Esophagus squamous epithelium (tissue), 5 donors: ENCODE data around the gene ARL17B. TPM values are rescaled to one million over a fixed set of nuclear protein-coding genes. Genes with fewer than 3 reads are reported as not detected.
"Not testable (repeated sequence)": the region's sequence is repeated elsewhere in the genome, so short reads cannot be mapped to it uniquely, and the experiment has no call there.

Experiments
- DNase-seq: peaks from one replicate; lab custom pipeline; 2025; lab: John Stamatoyannopoulos, UW
- H3K27ac ChIP-seq, 4 donors: fragments of 200-600 bp; sonication (generic); one replicate each; pipeline ENCODE4 v1.5.1; 2016 to 2019; ENCODE audit warnings: mild to moderate bottlenecking in 1 of 4
- H3K27me3 ChIP-seq, 4 donors: fragments of 200-600 bp; sonication (generic); 1 replicate in 3 of 4; 2 replicates in 1 of 4; pipeline versions ENCODE4 v1.5.1 to v1.6.0; 2017 to 2021; ENCODE audit warnings: antibody characterized with exemption in 1 of 4
- H3K36me3 ChIP-seq, 3 donors: fragments of 200-600 bp; sonication (generic); one replicate each; pipeline ENCODE4 v1.5.1; 2016 to 2019
- H3K4me1 ChIP-seq, 3 donors: fragments of 200-600 bp; sonication (generic); one replicate each; pipeline ENCODE4 v1.5.1; 2017 to 2019
- H3K4me3 ChIP-seq, 4 donors: fragments of 200-600 bp; sonication (generic); 1 replicate in 3 of 4; 2 replicates in 1 of 4; pipeline ENCODE4 v1.5.1; 2016 to 2019; ENCODE audit warnings: mild to moderate bottlenecking in 2 of 4, moderate library complexity in 1 of 4
- H3K9me3 ChIP-seq, 3 donors: fragments of 200-600 bp; sonication (generic); one replicate each; pipeline ENCODE4 v1.5.1; 2016 to 2019
- WGBS, 2 donors: methylation state at CpG; one replicate each; pipeline ENCODE4 v1.1.5; 2018; 5-methylcytosine and 5-hydroxymethylcytosine counted together
- intact Hi-C: fragments of 100-400 bp; cut with DNase I; formaldehyde crosslinking; loops from one replicate; pipeline ENCODE4 v1.15.0; 2022
- small RNA-seq, 4 donors: library from RNA; depleted of rRNA; stranded (forward); fragments of <200 nt; gene quantifications; one replicate each; pipeline ENCODE3, GENCODE V24; 2016
- total RNA-seq, 4 donors: library from RNA; depleted of rRNA; stranded (reverse); fragments of >200 nt; gene quantifications; one replicate each; pipeline ENCODE4 v1.1.0, GENCODE V29; 2016
- donor health status: DM: yes; HTN: yes; CAD: no.

ARL17B gene
- total RNA-seq, 4 donors from 2014 or later: 4.4 to 13.2 (median 9.2) TPM

DNA sequence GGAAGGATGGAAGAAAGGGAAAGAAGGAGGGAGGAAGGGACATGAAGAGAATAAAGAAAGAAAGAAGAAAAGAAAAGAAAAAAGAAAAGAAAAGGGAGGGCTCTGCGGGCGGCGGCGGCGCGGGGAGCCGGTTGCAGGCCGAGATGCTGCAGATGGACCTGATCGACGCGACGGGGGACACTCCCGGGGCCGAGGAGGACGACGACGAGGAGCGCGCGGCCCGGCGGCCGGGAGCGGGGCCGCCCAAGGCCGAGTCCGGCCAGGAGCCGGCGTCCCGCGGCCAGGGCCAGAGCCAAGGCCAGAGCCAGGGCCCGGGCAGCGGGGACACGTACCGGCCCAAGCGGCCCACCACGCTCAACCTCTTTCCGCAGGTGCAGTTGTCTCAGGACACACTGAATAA is 118.1 kb downstream of the ARL17B start:
- H3K4me1 ChIP-seq, H3K9me3 ChIP-seq, DNase-seq, H3K36me3 ChIP-seq, intact Hi-C loops, H3K27me3 ChIP-seq, H3K27ac ChIP-seq: not testable (repeated sequence)
- peak overlapping the region in 1 of 4 donors; percentile 31 for H3K4me3 ChIP-seq
- WGBS, 2 donors: 10 to 14% methylated on average over 22 to 27 of the region's 38 CpGs

DNA sequence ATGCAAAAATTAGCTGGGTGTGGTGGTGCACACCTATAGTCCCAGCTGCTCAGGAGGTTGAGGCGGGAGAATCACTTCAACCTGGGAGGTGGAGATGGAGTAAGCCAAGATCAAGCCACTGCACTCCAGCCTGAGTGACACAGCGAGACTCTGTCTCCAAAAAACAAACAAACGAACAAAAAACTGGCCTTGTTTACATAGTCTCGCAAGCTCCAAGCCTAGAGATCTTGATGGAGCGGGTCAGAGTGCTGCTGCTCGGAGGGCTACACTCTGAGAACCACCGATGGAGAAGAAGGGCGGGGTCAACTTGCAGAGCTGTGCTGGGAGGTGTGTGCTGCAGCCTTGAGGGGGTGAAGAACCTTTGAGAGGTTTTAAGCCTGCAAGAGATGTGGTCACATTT is 130.2 kb downstream of the ARL17B start:
- H3K36me3 ChIP-seq, intact Hi-C loops, H3K4me1 ChIP-seq, H3K27ac ChIP-seq, H3K4me3 ChIP-seq, H3K27me3 ChIP-seq, H3K9me3 ChIP-seq, DNase-seq: not testable (repeated sequence)
- 73 to 78% methylated on average over 6 to 7 of the region's 8 CpGs for WGBS, 2 donors

DNA sequence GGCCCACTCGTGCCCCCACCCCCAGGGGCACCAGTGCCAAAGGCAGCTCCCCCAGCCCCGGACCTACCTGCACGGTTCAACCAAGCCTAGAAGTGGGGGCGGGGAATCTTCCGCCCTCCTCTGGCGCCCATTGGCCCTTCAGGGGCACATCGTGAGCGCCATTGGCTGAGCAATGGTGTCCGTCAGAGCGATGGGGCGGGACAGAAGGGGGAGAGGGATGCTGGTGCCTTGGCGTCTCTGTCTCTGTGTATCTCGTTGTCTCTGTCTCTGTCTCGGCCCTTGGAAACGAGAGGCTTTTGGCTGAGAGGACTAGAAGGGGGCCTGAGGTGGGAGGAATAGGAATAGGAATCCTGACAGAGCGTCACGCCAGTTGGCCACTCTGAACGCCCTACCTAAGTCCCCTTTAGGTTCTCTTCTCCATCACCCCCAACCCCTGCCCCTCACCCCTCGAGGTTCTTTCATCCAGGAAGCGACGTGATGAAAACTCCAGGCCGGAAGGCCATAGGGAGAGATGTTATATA is 136.2 kb downstream of the ARL17B start:
- DNase-seq: peak; percentile 41
- H3K9me3 ChIP-seq, H3K36me3 ChIP-seq, intact Hi-C loops, H3K27me3 ChIP-seq: not testable (repeated sequence)
- 1% methylated on average over 10 to 12 of the region's 22 CpGs for whole genome bisulfite sequencing, 2 donors
- H3K4me1 ChIP-seq: peaks cover 0 to 10% (median 0%) of the 10 kb centered on the region in 3 donors
- peak overlapping the region; percentile 54 to 82 (median 70) for H3K4me3 ChIP-seq
- peak overlapping the region; percentile 74 to 90 (median 82) for H3K27ac ChIP-seq

DNA sequence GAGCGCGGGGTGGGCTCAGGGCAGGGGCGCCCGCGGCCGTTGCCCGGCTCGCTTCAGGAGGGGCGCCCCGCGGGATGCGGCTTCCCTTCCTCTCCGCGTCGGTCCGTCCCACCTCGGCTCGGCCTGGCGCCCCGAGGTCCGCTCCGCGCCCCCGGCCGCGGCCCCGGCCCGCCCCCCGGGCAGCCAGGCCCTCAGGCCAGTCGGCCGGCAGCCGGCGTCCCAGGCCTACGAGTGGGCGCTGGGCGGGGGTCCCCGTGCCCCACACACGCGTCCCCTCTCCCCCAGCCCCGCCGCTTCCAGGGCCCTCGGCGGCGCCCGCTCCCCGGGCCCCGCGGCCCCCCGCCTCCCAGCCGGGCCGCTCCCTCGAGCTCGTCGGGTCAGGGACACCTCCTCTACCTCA is 136.7 kb downstream of the ARL17B start:
- H3K4me1 ChIP-seq: peaks cover 0 to 10% (median 0%) of the 10 kb centered on the region in 3 donors
- peak overlapping the region; percentile 54 to 82 (median 70) for H3K4me3 ChIP-seq
- H3K27ac ChIP-seq: peak overlapping the region; percentile 74 to 90 (median 82)
- intact Hi-C loops, H3K27me3 ChIP-seq, H3K9me3 ChIP-seq, DNase-seq, H3K36me3 ChIP-seq: not testable (repeated sequence)
- WGBS, 2 donors: no CpG with 5 or more reads among the region's 54 CpGs

Small RNA genes within 50 kb of the gene (small RNA-seq; reads per million reads assigned to genes)
- gene RN7SL656P: 0 reads per million in 4 donors

Other genes with a start within 250 kb of the ARL17B start
- 10 to 100 TPM; 31.0 to 79.0 (median 51.8) TPM for gene KANSL1, start 168.3 kb downstream of the ARL17B start, total RNA-seq
- 1 to 10 TPM in 2 of 4 donors, under 1 TPM in 2; 0.18 to 1.1 (median 0.85) TPM for gene LRRC37A, start 66.6 kb downstream of the ARL17B start, total RNA-seq
- gene LRRC37A2, start 150.7 kb upstream of the ARL17B start, total RNA-seq: 10 to 100 TPM in 1 of 4 donors, 1 to 10 TPM in 3; 4.6 to 10.3 (median 7.9) TPM
- 10 to 100 TPM in 1 of 4 donors, 1 to 10 TPM in 3; 2.0 to 12.4 (median 6.8) TPM for gene ARL17A, start 217.9 kb upstream of the ARL17B start, total RNA-seq
- gene NSF, start 228.9 kb upstream of the ARL17B start, total RNA-seq: 10 to 100 TPM; 20.9 to 30.8 (median 24.5) TPM